NCI-H524 (cell line): ENCODE data around the gene RPL31.

Source experiments
- DNase-seq, 2 experiments: peaks; one replicate each; lab custom pipeline; 2025; lab: John Stamatoyannopoulos, UW

RPL31 gene

DNA sequence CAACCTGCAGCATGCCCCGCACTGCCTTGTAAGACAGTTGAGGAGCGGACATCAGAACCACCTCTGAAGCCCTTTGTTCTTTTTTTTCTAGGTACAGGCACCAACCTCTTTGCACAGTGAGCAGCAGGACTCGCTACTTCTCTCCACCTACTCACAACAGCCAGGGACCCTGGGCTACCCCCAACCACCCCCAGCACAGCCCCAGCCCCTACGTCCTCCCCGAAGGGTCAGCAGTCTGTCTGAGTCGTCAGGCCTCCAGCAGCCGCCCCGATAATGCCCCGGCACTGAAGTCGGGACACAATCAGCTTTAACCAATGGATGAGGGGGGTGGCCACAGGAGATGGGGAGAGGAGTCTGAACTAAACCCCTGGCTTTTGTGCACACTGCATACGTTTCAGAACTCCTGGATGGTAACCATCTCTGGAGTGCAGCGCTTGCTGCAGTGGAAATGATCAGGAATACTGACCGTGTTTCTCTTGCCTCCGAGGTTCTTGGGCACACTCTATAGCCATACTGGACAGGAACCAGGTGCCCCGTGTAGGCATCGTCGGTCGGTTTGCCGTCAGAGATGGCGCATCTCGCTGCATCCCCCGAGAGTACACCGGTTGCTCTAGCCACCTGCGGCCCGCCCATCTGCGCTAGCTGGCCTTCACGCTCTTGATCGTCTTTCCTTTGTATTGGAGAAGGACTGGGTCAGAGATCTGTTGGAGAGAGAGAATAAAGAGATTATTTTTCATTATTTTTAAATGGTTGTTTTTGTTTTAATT lies 6.6 kb upstream of the RPL31 start:
- DNase-seq: no peak

DNA sequence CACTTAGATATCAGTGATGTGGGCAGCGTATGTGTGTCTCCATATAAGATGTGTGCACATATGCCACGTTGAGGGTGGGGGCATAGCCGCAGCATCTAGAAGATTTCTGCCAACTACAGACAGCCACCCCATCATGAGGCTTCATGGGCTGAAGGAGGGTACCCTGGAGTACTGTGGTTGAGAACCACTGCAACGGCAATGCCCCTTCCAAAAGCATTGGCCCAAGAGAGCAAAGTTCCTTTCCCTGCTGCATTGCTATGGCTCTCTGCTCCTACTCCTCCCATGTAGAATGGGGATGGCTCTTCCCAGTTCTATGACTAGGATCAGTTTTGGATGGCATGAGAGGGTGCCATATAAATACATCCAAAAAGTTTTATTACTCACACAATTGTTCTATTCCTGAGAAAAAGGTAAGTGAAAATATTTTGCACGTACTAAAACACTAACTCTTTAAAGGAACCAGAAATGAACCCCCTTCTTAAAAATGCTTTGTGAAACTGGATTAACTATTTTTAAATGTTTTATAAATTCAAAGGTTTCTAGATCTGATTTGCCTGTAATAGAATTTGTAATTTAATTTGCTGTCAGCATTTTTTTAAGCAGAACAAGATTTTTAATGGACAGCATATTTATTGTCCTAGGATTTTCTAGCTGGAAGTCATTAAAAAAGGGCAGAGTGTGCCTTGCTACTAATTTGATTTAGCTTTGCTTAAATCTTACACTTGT lies 4.4 kb upstream of the RPL31 start:
- DNase-seq: no peak

DNA sequence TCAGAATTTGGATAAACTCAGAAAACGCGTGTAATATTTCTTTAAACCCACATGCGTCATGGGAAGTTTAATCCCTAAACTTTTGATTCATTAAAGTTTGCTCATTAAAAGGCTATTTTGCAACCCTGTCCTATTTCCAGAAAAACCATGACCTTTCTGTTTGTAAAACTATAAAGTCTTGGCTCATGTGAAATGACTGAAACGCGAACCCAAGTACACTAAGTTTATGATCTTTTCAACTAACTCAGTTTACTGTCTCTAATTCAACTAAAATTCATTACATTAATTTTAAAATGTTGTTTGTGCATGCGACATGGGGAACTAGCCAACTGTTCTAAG lies 3.9 kb upstream of the RPL31 start:
- no peak for DNase-seq

DNA sequence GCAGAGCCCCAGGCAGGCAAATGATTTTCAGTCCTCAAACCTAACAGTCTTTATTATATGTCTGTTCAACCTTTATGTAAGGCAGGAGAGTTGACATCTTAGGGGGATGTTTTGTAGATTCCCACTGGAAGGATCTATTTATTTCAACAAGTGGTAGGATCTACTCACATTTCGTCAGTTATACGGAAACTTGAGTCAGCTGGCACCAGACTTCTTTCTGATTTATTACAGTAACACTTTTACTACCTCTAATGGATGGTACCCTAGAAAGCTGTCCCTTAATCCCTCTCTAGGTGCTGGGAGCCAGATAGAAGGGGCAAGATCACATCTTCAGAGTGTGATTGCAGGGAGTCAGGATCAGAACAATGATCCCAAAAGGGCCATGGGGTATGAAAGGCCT lies 2.1 kb upstream of the RPL31 start:
- DNase-seq: no peak

DNA sequence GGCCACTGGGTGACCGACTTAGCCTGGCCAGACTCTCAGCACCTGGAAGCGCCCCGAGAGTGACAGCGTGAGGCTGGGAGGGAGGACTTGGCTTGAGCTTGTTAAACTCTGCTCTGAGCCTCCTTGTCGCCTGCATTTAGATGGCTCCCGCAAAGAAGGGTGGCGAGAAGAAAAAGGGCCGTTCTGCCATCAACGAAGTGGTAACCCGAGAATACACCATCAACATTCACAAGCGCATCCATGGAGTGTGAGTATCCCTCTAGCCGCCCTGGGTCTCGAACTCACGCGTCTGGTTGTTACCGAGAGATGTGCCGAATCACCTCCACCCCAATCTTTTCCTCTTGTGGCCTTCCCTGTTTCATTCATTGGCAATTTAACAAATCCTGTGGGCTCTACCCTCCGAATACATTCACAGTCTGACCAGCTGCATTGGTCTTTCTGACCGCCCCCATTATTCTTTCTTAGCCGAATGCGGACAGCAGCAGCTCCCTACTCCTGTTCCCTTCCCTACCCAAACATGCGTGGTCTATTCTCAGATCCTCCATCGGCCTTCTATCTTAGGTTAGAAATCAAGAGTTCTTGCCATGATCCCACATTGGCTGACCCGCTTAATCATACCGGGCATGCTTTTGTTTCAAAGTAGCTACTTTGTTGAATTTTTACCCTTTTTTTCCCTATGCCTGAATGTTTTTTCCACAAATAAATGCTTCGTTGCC lies 631 bp downstream of the RPL31 start:
- DNase-seq: no peak

DNA sequence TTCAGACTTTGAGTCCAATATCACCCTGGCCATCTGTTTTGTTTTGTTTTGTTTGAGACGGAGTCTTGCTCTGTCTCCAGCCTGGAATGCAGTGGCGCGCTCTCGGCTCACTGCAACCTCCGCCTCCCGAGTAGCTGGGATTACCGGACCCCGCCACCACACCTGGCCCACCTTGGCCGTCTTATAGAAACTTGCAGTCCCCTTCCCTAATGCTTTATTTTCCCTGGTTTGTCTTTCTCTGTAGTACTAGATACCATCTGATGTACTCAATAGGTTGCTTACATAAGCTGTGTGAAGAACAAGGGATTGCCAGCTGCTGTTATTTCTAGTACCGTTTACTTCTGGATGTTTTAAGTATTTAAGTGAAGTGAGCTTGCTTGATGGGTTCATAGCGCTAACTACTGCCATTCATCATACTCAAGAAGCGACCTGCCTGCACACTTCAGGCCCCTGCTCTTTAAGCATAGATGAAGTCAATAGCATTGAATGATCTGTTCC lies 1.2 kb downstream of the RPL31 start:
- peak in 1 of 2 experiments; percentile 19 for DNase-seq

DNA sequence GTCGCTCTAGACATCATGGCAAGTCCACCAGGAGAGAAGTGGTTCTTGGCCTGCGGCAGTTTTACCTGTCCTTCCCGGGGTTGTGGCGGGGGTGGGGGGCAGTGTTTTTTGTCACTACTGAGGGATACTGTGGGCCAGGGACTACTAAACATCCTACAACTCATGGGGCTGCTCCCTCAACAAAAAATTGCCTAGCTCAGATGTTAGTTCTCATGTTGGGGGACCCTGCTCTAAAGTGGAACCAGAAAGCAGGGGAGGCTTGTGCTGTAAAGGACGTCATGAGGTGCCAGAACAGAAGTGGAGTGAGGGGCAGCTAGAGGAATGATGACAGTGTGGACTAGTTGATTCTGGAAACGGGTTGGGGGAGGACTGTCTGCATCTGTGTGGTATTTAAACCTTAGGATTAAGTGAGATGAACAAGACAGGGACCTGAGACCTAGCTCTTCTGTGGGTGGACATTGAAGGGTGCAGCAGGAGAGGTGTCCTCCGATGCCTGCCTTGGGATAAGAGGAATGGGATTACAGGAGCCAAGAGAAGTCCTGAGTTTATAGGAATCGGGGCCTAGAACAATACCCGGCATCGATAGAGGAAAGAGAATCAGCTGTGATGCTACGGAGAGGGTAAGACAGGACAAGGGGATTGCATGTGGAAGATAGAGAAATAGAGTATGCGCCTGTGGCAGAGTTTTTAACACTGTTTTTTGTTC lies 2.7 kb downstream of the RPL31 start:
- no peak for DNase-seq

DNA sequence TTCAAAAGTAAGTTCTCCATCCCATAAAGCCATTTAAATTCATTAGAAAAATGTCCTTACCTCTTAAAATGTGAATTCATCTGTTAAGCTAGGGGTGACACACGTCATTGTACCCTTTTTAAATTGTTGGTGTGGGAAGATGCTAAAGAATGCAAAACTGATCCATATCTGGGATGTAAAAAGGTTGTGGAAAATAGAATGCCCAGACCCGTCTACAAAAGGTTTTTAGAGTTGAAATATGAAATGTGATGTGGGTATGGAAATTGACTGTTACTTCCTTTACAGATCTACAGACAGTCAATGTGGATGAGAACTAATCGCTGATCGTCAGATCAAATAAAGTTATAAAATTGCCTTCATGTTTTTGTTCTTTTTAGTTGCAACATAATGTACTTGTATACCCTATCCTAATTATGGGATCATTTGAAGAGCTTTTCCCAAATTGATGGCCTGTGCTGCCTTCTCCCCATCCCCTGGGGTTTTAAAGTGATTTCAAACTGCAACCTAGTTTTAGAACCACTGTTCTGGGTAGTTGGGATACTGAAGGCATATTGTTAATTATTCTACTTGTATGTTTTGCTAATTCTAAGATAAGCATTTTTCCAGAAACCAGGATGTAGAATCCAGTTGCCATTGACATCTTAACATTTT lies 4.1 kb downstream of the RPL31 start:
- no peak for DNase-seq

DNA sequence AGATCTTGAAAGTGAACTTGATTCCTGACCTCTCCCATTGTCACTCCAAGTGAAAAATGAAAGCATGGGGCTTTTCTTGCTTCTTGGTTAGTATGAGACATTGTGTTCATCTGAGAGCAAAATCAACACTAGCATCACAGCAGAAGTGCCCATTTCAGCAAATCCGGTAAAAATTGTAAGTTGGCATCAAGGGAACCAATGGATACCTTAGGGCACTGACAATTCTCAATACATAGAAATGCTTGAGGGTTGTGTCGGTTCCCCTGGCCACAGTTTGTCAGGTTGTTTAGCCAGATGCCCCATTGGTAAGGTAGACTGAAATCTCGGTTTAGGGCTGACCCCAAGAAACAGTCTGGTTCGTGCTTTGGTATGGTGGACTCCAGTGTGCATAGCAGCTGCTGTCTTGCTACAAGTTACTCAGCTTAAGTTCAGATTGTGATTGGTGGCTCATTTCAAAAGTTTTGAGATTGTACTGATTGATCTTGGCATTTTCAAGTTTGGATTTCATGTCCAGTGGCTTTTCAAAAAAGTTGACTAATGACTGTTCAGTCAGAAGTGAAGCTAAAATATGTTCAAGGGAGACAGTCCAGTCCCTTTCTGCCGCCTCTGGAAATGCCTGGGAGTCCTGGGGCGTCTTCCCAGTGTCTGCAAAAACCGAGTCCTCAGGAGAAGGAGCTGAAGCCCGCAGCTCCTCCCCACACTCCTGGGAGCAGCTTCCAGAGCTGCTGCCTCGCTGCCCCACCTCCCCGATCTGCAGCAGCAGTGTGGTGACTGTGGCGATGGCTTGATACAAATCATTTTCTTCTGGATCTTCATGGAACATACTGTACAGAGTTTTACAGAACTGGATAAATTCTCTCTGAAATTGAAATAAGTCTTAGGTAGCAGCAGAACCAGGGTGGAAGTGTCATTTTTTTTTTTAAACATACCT lies 5.6 kb downstream of the RPL31 start:
- peak in 1 of 2 experiments; percentile 8 for DNase-seq

DNA sequence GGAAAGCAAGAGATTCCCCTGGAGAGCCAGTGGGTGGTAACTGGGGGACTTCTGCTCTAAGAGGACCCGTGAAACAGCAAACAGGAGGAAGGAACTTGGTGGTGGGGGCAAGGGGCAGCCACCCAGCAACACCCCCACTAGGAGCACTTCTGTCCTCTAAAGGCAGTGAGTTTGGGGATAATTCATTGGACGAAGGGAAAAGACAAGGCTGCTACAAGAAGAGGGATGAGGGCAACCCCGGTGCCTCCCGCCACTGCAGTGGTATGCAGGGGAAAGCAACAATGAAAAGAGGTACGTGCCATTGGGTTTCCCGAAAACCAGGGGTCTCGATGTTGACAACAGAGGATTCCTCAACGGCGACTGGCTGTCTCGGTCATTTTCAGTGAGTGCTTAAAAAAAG lies 9.1 kb downstream of the RPL31 start:
- DNase-seq: no peak

DNA sequence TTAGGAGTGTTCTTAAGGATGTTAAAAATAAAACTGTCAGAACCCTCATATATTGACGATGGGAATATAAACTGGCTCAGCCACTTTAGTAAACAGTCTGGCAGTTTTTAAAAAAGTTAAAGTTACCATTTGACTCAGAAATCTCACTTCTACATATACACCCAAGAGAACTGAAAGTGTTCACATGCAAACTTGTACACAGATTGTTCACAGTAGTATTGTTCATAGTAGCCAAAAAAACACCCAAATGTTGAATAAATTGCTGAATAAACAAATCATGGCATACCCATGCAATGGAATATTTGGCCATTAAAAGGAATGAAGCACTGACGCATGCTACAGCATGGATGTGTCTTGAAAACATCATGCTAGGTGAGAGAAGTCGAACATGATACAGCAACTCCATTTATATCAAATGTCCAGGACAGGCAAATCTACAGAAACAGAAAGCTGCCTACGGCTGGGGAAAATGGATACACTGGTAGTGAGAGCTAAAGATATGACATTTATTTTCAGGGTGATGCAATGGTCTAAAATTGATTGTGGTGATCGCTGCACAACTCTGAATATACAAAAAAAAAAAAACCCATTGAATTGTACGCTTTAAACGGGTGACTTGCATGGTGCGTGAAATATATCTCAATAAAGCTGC lies 10.1 kb downstream of the RPL31 start:
- DNase-seq: no peak

DNA sequence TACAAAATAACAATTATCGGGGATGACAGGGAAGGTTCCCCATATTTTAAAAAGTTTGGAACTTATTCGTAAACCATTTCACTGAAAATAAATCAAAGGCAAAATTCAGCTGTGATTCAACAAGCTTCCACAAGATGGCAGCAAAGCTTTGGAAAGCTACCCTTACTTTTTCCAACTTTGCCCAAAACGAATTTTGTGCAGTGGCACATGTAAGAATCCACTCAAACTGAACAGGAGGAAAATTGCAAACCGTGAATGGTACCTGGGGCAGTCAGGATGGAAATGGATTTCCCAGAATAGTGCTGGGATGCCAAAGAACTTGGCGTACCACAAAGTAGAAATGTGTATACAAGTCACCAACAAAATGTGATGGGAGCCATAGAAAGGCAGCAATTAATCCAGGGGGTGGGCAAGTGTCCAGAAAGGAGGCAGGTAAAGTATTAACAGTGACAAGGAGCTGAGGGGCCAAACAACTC lies 10.7 kb downstream of the RPL31 start:
- DNase-seq: peak in 1 of 2 experiments; percentile 24

DNA sequence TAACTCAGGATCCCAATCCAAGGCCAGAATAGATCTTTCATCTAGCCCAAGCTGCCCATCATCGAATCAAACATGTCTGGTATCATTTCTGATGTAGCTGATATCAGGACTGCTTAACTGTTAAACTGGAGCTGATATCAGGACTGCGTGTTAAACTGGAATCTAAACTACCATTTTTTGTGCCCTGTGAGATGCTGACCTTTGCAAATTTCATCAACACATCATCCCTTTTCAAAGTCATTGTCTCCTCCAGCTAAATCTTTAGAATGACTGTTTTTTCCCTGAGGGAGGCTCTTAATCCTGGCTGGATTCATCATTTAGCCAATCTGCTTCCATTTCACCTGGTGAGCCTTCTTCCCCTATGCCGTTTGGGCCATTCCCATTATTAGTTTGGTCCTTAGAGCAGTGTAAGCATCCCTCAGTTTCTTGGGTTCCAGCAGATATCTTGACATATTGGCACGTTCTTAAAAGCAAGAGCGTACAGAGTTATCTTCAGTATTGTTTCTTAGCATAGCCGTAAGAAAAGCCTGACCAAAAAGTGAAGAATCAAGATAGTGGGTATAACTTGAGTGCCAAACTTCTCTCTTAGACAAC lies 12.3 kb downstream of the RPL31 start:
- no peak for DNase-seq

DNA sequence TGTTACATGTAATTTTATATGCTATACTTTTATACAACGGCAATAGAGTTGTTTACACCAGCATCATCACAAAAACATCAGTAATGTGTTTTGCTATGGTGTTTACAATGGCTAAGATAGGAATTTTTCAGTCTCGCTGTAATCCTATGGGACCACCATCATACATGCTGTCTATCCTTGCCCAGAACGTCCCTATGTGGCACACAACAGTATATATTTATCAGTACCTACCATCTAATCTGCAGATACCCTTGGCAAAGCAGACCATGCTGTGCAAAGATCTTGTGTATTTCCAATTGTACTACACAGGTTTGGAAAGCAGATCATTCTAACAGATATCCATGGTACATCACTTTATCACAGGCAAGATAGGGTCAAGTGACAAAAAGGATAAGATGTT lies 15.3 kb downstream of the RPL31 start:
- DNase-seq: no peak

DNA sequence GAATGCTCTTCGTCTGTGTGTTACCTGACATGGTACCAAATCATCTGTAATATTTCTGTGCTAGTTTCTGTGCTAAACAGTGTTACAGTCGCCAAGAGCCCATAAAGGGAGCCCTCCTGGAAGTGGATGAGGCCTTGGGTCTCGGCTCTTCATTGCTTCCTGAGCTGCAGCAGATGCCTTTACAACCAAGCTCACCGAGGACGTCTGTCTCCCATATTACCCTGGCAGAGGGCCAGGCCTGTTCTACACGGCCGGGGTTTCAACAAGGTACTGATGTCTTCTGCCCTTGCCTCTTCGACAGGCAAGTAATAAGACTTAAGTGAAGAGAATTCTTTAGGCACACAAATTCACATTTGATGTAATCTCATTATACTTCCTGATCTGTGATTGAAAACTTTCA lies 16.8 kb downstream of the RPL31 start:
- DNase-seq: peak in 1 of 2 experiments; percentile 12

DNA sequence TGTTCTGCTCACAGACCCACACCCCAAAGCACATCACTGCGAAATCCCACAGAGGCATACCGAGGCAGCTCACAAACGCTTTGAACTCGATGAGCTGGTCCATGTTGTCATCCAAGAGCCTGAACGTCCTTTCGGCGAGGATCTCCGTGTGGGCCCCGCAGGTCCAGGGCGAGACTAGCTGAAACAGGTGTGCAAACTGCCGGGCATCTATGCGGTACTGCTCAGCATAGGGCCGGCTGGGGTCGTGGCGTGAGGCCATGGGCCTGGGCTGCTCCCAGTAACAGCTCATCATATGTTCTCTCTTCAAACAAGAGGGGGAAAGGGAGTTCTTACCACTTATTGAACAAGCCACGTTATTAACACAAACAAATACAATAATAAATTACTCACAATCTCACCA lies 20.1 kb downstream of the RPL31 start:
- DNase-seq: no peak

DNA sequence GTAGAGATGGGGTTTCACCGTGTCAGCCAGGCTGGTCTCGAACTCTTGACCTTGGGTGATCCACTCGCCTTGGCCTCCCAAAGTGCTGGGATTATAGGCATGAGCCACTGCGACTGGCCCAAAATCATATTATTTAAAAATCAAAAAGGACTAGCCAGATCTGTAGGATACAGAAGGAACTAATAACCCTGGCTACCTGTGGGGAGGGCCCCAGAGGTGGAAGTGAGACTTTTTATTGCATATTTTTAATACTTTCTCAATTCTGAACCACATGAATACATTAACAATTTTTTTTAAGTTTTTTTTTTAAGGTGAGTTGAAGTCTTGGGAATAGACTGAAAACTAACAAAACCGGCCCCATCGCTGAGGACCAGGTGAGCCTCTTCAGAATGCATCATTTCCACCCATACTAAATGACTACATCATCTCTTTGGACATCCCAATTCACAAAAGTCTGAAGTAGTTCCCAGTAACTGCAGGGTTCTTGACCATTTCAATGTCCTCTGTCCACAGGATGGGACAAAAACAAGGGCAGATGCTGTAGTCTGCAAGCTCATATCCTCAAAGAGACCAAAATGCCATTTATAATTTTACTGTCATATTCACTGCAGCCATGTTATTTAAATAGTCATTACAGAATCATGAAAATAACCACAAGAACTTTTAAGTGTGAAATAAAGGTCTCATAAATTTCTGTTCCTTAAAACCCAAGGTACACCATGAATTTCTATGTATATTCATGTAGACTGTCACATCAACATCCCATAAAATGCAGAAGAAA lies 21.4 kb downstream of the RPL31 start:
- DNase-seq: no peak

DNA sequence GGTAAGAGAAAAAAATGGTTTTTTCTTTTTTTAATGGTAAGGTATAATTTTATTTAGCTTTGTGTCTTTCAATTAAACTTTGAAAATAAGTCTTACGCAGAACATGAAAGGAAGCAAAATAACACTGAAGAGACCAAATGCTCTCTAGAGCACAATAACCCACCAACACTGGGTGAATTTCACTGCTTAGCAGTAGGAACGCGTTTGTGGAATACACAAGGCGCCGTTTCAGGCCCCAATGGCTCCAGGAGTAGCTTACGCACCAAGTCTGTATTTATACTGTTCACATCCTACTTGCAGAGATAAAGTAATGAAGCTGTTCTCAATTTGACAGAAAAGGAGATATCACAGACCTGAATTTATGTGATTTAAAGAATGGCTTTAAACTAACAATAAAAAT lies 23.5 kb downstream of the RPL31 start:
- DNase-seq: no peak

DNA sequence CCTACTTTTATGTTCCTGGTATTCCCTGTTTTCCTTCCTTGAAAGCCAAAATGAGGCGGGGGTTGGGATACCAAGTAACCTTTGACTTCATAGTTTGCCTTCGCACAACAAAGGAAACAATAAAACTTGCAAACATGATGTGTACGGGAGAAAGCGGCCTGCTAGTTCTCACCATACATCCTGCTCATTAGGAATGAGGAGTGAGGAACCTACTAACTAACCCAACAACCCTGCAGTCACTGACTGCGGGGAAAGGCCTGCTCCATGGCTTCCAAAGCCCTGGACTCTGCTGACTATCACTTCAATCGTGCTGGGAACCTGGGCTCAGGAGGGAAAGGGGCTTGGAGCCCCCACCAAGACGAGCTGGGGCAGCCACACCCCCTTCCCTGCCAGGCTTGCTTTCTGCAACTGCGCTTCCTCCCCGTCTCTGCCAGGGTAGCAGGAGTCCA lies 24.2 kb downstream of the RPL31 start:
- DNase-seq: no peak
